NCI-H1417 (cell line): ENCODE measurements around the gene SNAP47.

Experiments used
- DNase-seq, 3 experiments: peaks; one replicate each; lab custom pipeline; 2025; lab: John Stamatoyannopoulos, UW

SNAP47 gene

GRCh38 chr1:227749225-227749624 lies 14.0 kb downstream of the SNAP47 start:
- no peak for DNase-seq

- DNase-seq: no peak
Observed at GRCh38 chr1:227749916-227750710, 14.9 kb downstream of the SNAP47 start.

- no peak for DNase-seq
Observed at GRCh38 chr1:227753999-227754711, 18.9 kb downstream of the SNAP47 start.

DNA sequence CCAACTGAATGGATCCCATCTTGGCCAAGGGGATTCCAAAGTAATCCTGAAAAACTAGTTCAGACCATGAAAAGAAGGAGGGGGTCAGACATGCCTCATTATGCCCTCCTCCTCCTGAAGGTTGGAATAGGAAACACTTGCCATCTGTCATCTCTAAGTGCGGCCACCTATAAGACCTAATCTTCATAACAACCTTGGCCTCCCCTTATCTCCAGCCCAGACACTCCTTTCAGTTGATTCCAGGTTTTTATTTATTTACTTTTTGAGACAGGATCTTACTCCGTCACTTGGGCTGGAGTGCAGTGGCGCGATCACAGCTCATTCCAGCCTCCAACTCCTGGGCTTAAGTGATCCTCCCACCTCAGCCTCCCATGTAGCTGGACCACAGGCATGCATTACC lies 19.7 kb downstream of the SNAP47 start:
- DNase-seq: no peak

DNA sequence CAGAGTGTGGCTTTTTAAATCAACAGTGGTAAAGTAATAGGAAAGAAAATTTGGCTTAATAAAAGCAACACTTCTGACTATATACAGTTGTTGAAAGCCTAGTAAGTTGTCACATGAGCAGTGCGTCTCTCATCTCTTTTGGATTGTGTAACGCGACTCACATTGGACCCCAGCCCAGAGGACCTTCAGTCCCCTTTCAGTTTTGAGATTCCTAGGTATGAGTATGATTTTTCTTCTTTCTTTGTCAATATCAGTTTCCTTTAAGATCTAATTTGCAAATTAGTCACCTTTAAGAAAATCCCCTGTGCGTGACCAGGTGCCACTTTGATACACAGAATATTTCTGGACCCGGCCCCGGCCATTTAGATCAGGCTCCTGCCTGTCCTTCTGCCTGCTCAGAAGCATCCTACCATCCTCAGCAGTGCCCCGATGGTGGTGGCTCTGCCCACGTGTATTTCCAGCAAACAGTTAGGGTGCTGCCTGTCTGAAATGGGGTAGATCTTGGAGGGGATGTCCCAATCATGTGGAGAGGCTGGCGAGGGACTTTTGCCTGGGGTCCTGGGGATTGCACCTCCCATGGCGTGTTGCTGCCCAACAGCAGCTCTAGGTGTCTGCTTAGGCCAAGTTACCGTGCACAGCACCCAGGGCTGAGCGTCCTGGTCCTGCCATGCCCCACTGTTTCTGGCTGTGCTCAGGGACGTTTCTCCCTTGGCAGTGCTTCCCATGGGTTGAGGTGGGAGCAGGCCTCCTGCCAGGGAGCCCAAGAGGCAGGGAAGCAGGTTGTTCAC lies 21.1 kb downstream of the SNAP47 start:
- no peak for DNase-seq

- DNase-seq: no peak
Observed at GRCh38 chr1:227757781-227758180, 22.5 kb downstream of the SNAP47 start.

GRCh38 chr1:227758366-227758765 lies 23.1 kb downstream of the SNAP47 start:
- no peak for DNase-seq

DNA sequence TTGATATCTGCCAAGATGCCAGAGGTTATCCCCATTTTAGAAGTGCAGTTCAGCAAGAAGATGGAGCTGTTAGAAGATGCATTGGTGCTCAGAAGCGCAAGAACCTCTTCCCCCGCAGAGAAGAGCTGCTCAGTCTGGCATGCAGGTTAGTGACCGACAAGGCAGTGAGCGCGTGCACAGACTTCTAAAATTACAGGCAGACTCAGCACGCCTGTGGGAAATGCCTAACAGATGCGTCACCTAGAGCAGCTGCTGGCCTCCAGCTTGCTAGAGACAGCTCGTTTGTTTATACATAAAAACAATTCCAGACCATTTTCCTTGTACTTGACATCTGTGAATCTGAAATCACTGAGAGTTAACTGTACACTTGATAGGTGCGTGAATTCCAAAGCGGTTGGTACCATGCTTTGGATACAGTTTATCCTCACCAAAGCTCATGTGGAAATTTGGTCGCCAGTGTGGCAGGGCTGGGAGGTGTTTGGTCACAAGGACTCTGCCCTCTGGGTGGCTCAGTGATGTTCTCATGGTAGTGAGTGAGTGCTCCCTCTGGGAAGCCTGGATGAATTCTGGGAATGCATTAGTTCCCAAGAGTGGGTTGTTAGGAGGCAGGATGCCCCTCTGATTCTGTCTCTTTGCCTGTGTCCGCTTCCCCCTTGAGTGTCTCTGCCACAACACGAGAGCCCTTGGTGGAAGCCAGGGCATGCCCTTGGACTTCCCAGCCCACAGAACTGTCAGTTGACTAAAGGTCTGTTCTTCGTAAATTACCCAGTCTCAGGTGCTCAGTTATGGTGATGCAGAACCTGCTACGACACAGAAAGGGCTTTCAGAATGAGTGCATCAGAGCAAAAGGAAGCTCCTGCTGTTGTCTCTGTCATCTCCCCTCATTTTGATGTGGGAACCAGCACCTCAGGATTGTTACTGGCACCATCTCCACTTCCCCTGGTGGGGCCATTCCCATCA lies 24.4 kb downstream of the SNAP47 start:
- peak in 1 of 3 experiments; percentile 5 for DNase-seq

DNA sequence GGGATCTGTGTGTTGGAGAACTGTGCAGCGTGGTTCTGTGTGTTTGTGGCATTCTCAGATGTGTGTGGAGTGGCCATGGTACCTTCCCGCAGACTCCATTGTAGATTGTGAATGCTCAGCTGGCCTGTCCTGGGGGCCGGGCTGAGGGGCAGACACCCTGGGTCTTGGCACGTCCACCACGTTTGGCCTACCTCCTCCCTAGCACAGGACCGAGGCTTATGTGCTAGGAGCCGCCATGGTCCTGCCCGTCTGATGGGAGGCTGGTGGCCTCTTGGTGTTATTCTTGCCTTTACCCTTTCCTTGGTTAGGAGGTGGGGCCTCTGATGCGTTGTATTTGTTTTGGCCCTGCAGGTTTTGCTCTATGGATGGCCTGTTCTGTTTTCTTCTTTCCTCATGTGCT lies 25.1 kb downstream of the SNAP47 start:
- DNase-seq: no peak

GRCh38 chr1:227761621-227762230 lies 26.5 kb downstream of the SNAP47 start:
- peak in 1 of 3 experiments; percentile 31 for DNase-seq

DNA sequence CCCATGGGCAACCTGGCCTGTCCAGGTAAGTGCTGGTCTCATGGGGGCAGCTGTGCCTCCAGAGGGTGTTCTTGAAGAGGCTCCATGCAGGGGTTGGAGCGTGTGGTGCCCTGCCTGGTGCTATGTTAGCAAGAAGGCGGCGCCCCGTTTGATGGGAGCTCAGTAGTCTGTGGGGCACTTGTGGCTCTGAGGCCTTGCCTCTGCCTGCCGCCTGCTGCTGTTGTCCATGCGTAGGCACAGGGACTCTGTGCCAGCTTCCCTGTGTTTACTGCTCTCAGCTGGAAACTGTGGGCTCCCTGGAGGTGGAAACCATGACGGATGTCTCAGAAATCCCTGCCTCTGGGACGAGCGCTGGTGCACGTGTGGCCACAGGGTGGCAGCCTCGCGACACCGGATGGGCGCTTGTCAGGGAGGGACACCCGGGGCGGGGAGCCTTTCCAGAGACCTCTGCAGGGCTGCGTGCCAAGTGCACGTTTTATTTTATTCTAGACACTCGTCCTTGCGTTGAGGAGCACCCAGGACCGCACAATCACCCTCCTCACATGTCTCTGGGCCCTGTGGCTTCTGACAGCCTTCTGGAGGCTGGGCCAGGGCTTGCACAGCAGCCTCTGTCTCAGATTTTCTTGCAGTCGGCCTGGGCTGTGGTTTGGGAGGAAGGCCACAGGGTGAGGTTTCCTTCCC lies 27.1 kb downstream of the SNAP47 start:
- peak; percentile 84 to 95 (median 87) for DNase-seq

DNA sequence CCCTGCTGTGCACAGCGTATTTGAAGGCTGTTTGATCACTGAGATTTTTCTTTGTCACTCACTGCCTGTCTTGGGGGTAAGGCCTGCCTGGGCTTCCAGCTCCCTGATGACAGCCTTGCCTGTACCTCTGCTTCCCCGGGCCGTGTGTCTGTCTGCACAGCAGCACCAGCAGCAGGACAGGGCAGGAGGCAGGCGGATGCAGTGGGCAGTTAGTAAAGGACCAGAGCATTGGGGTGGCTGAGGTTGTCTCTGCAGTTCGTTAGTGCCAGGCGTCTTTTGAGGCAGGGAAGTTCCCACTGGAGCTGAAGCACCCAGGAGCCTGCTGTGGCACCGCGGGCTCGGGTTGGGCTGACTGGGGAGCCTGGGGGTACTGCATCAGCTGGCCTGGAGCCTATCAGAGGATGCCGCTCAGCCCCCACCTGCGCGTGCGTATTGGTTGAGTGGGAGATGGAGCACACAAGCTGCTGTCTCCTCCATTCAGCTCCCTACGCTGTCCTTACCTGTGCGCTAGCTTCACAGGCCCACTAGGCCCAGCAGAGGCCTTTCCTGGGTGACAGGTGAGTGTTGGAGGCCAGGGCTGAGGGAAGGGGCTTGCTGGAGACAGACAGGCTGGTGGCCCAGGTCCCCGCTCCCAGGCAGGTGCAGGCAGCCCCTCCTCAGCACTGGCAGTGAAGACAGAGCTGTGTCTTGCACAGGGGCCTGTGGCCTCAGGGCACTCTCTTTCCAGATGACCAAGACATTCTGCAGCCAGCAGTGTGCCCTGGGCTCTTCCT lies 28.2 kb downstream of the SNAP47 start:
- DNase-seq: peak in 2 of 3 experiments; percentile 9 to 43

GRCh38 chr1:227764019-227764391 lies 28.8 kb downstream of the SNAP47 start:
- DNase-seq: peak in 2 of 3 experiments; percentile 21 to 43

- peak in 1 of 3 experiments; percentile 33 for DNase-seq
Observed at GRCh38 chr1:227765261-227766014, 30.2 kb downstream of the SNAP47 start.

GRCh38 chr1:227766015-227766634 lies 30.9 kb downstream of the SNAP47 start:
- peak; percentile 72 to 99 (median 95) for DNase-seq

GRCh38 chr1:227766653-227767277 lies 31.5 kb downstream of the SNAP47 start:
- DNase-seq: peak in 2 of 3 experiments; percentile 30 to 74

GRCh38 chr1:227767401-227768124 lies 32.3 kb downstream of the SNAP47 start:
- DNase-seq: no peak
